Smooth muscle cell of the brain vasculature (primary cell): ENCODE data around the gene ZNF160.
"Not testable (repeated sequence)": the region's sequence is repeated elsewhere in the genome, so short reads cannot be mapped to it uniquely, and the experiment has no call there.

Source experiments
- DNase-seq: peaks from one replicate; pipeline ENCODE4 v3.0.0-alpha.2; 2012; ENCODE audit warnings: low read depth, low spot score

ZNF160 gene

GRCh38 chr19:53092723-53093122, 10.5 kb downstream of the ZNF160 start:
- no peak for DNase-seq

GRCh38 chr19:53091413-53092254, 11.6 kb downstream of the ZNF160 start:
- no peak for DNase-seq

- DNase-seq, result no peak
These were observed 15.1 kb downstream of the ZNF160 start for GRCh38 chr19:53088091-53088490.

- no peak for DNase-seq
These were observed 16.3 kb downstream of the ZNF160 start for GRCh38 chr19:53086949-53087348.

GRCh38 chr19:53085496-53085895, 17.7 kb downstream of the ZNF160 start:
- DNase-seq, result no peak

- DNase-seq, result no peak
These were observed 20.3 kb downstream of the ZNF160 start for GRCh38 chr19:53082929-53083328.

- no peak for DNase-seq
These were observed 23.8 kb downstream of the ZNF160 start for GRCh38 chr19:53079313-53079924.

- no peak for DNase-seq
These were observed 24.6 kb downstream of the ZNF160 start for GRCh38 chr19:53078668-53079067.

- peak; percentile 9 for DNase-seq
These were observed 26.2 kb downstream of the ZNF160 start for GRCh38 chr19:53076984-53077383.

- DNase-seq, result no peak
These were observed 34.4 kb downstream of the ZNF160 start for GRCh38 chr19:53068834-53069233.

GRCh38 chr19:53068199-53068598, 35.0 kb downstream of the ZNF160 start:
- DNase-seq, result no peak

GRCh38 chr19:53057904-53058580, 45.2 kb downstream of the ZNF160 start:
- no peak for DNase-seq

- no peak for DNase-seq
These were observed 48.1 kb downstream of the ZNF160 start for GRCh38 chr19:53055117-53055516.

- no peak for DNase-seq
These were observed 55.8 kb downstream of the ZNF160 start for GRCh38 chr19:53047379-53047778.

GRCh38 chr19:53045536-53045935, 57.7 kb downstream of the ZNF160 start:
- no peak for DNase-seq

GRCh38 chr19:53041366-53041765, 61.9 kb downstream of the ZNF160 start:
- no peak for DNase-seq

- peak; percentile 18 for DNase-seq
These were observed 65.8 kb downstream of the ZNF160 start for GRCh38 chr19:53037101-53038097.

GRCh38 chr19:53034948-53035675, 68.1 kb downstream of the ZNF160 start:
- no peak for DNase-seq

- no peak for DNase-seq
These were observed 69.2 kb downstream of the ZNF160 start for GRCh38 chr19:53034054-53034453.

- not testable (repeated sequence) for DNase-seq
These were observed 74.9 kb downstream of the ZNF160 start for GRCh38 chr19:53028306-53028705.

GRCh38 chr19:53019684-53020083, 83.5 kb downstream of the ZNF160 start:
- no peak for DNase-seq
